Neutrophil (primary cell): ENCODE results near the gene CSNK2B.

Experiments used
- H3K27ac ChIP-seq: fragments of 200-600 bp; sonication (generic); 2 replicates; pipeline ENCODE4 v1.5.1; 2016; ENCODE audit warnings: mild to moderate bottlenecking, moderate library complexity
- H3K27me3 ChIP-seq: fragments of 200-600 bp; sonication (generic); 2 replicates; pipeline ENCODE4 v1.6.0; 2016; ENCODE audit warnings: mild to moderate bottlenecking
- H3K36me3 ChIP-seq: fragments of 200-600 bp; sonication (generic); 2 replicates; pipeline ENCODE4 v1.5.1; 2017
- H3K4me1 ChIP-seq, 2 experiments: fragments of 200-600 bp in 1 of 2; sonication (generic) in 1 of 2; 1 replicate in 1 of 2; 2 replicates in 1 of 2; pipeline versions ENCODE4 v1.5.1 to v1.6.1; 2013 to 2016; ENCODE audit warnings: low read depth in 1 of 2, low read length in 1 of 2, mild to moderate bottlenecking in 1 of 2, moderate library complexity in 1 of 2; ENCODE audit not compliant: control insufficient read depth in 1 of 2, insufficient read depth in 1 of 2
- H3K4me3 ChIP-seq, 2 experiments: fragments of 200-600 bp in 1 of 2; sonication (generic) in 1 of 2; 1 replicate in 1 of 2; 2 replicates in 1 of 2; pipeline ENCODE4 v1.5.1; 2013 to 2016; ENCODE audit warnings: low read depth in 1 of 2, low read length in 1 of 2, mild to moderate bottlenecking in 1 of 2, moderate library complexity in 1 of 2
- H3K9me3 ChIP-seq: fragments of 200-600 bp; sonication (generic); 2 replicates; pipeline ENCODE4 v1.5.1; 2016
- CTCF ChIP-seq: fragments of 200-600 bp; sonication (generic); IDR thresholded peaks from 2 replicates; pipeline ENCODE4 v1.5.1; 2016; ENCODE audit warnings: antibody characterized with exemption

Gene CSNK2B

GRCh38 chr6:31657406-31658157, 8.3 kb upstream of the CSNK2B start:
- H3K4me1 ChIP-seq = peaks cover 58 to 64% of the 10 kb centered on the region in 2 experiments
- TF ChIP-seq CTCF = no peak
- H3K9me3 ChIP-seq = no peaks in the 10 kb centered on the region
- H3K27me3 ChIP-seq = no peaks in the 10 kb centered on the region
- peaks cover 41% of the 10 kb centered on the region for H3K36me3 ChIP-seq
- peak overlapping the region; percentile 35 for H3K27ac ChIP-seq
- no peak overlapping the region for H3K4me3 ChIP-seq

GRCh38 chr6:31658158-31658688, 7.7 kb upstream of the CSNK2B start:
- Histone ChIP-seq H3K4me1 (peaks cover 53 to 64% of the 10 kb centered on the region in 2 experiments), H3K27ac (peak overlapping the region; percentile 35), H3K27me3 (no peaks in the 10 kb centered on the region), H3K4me3 (no peak overlapping the region), H3K9me3 (no peaks in the 10 kb centered on the region), H3K36me3 (peaks cover 44% of the 10 kb centered on the region)
- no peak for TF ChIP-seq CTCF

- peak overlapping the region; percentile 92 for H3K27ac ChIP-seq
- no peak for TF ChIP-seq CTCF
- H3K27me3 ChIP-seq = no peaks in the 10 kb centered on the region
- H3K4me3 ChIP-seq = peak overlapping the region; percentile 77 to 92
- H3K36me3 ChIP-seq = peaks cover 52% of the 10 kb centered on the region
- peaks cover 55 to 68% of the 10 kb centered on the region in 2 experiments for H3K4me1 ChIP-seq
- H3K9me3 ChIP-seq = no peaks in the 10 kb centered on the region
Observed at GRCh38 chr6:31658983-31659648, 6.8 kb upstream of the CSNK2B start.

GRCh38 chr6:31659649-31660380, 6.1 kb upstream of the CSNK2B start:
- Histone ChIP-seq H3K4me3 (peak overlapping the region; percentile 77 to 92), H3K9me3 (no peaks in the 10 kb centered on the region), H3K36me3 (peaks cover 51% of the 10 kb centered on the region), H3K27ac (peak overlapping the region; percentile 92), H3K4me1 (peaks cover 60 to 75% of the 10 kb centered on the region in 2 experiments), H3K27me3 (no peaks in the 10 kb centered on the region)
- TF ChIP-seq CTCF = no peak
